Measurements from ENCODE around the gene NHERF1. TPM values are rescaled to one million over a fixed set of nuclear protein-coding genes. Genes with fewer than 3 reads are reported as not detected.

The NHERF1 gene
- total and polyA plus RNA-seq, 2 of the 13 experiments (the other 11 are each of a cell fraction or from before 2014, with no cell fraction given) = 169 to 269 TPM

- TF ChIP-seq ZHX1 (CRISPR knock-in tag; IDR thresholded peaks at IDR 0.05; ENCODE audit: low read depth) (no peak), KDM5B (CRISPR knock-in tag; IDR thresholded peaks at IDR 0.05; ENCODE audit: borderline replicate concordance) (no peak; the same call in 1 of the 2 replicates), CENPX (CRISPR knock-in tag; IDR thresholded peaks at IDR 0.05) (no peak), ZFAT (CRISPR knock-in tag; conservative IDR thresholded peaks at IDR 0.05) (no peak), ZNF616 (CRISPR knock-in tag; IDR thresholded peaks at IDR 0.05; ENCODE audit: low read depth) (no peak), GRHL1 (CRISPR knock-in tag; conservative IDR thresholded peaks at IDR 0.05) (no peak), GFI1 (CRISPR knock-in tag; IDR thresholded peaks at IDR 0.05; ENCODE audit: borderline replicate concordance) (no peak), ZNF609 (CRISPR knock-in tag; IDR thresholded peaks at IDR 0.05; ENCODE audit: borderline replicate concordance) (no peak), ZNF563 (CRISPR knock-in tag; IDR thresholded peaks at IDR 0.05) (no peak), NCOA1 (CRISPR knock-in tag; IDR thresholded peaks at IDR 0.05) (no peak), ZBTB43 (CRISPR knock-in tag; conservative IDR thresholded peaks at IDR 0.05) (no peak)
Observed at GRCh38 chr17:74737299-74738050, 11.0 kb upstream of the NHERF1 start (continued).
